Body of pancreas (tissue), 4 donors: ENCODE data around the gene AURKB.

ENCODE experiments used
- CTCF ChIP-seq, 7 experiments: fragments of 450-650 bp in 4 of 7; fragments of 200-600 bp in 3 of 7; sonication (generic) in 3 of 7; IDR thresholded peaks; one replicate each; pipeline ENCODE4 v1.5.1; 2016 to 2019; ENCODE audit warnings: antibody characterized with exemption in 7 of 7
- POLR2A ChIP-seq, 3 donors: fragments of 450-650 bp; IDR thresholded peaks; one replicate each; pipeline ENCODE4 v1.6.1; 2016; ENCODE audit warnings: antibody characterized with exemption in 3 of 3, mild to moderate bottlenecking in 2 of 3

DNA sequence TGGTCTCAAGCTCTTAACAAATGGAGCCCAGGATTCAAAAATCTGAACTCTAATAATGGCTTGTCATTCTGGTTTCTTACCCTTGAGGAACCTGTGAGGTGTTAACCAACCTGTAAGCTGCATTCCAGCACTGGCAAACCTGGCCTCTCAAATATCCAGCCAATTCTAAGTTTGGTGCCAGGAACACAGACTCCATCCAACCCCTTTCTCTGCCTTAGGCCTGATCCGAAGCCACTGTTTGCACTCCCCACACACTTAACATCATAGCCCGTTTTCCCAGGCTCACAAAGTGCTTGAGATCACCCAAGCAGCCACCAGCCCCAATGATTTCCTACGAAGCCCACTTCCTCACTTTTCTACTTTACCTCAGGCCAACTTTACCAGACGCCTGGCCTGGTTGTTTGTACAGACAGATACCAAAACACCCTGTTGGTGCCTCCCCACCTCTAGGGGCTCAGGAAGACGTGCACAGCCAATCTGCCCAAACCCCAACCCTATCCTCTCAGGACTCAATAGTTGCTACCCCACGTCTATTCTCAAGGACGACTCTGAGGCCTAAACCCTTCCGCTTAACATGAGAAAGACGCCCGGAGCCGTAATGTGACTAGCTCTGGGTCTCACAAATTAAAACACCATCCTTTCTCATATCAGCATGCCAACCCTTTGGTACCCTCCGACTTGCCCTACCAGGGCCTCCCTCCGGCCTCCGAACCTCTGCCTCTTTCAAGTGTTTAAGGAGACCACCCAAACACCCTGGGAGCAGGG lies 55.0 kb downstream of the AURKB start:
- TF ChIP-seq CTCF (IDR thresholded peaks at IDR 0.05) (peak in 1 of 7 experiments; percentile 1), POLR2A (IDR thresholded peaks at IDR 0.05) (no peak)
